ENCODE data around the gene SH3YL1.

- TF ChIP-seq POLR2A (IDR thresholded peaks at IDR 0.05; ENCODE audit: low read depth, low read length) (no peak), POLR2AphosphoS5 (IDR thresholded peaks at IDR 0.05; ENCODE audit: low read depth, low read length) (no peak)
These were observed 32.2 kb downstream of the SH3YL1 start for GRCh38 chr2:231521-232185.
